Measurements from ENCODE around the gene NIP7. TPM values are rescaled to one million over a fixed set of nuclear protein-coding genes. Genes with fewer than 3 reads are reported as not detected.

NIP7 gene
- total and polyA plus RNA-seq, 2 experiments from 2014 or later, result 30.4 to 47.4 TPM

DNA sequence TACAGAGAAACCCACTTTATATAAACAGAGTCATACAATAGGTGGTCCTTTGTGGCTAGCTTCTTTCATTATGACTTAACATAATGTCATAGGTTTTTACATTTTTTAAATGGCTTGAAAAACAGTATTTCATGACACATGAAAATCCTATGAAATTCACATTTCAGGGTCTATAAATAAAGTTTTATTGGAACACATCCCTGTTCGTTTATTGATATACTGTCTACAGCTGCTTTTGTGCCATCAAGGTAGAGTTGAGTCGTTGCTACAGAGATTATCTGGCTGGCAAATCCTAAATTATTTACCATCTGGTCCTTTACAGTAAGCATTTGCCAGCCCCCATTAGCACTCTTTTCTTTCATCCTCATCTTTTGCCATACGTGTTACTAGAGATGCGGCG lies 26.1 kb upstream of the NIP7 start (continued):
- TF ChIP-seq, protein P1, sequence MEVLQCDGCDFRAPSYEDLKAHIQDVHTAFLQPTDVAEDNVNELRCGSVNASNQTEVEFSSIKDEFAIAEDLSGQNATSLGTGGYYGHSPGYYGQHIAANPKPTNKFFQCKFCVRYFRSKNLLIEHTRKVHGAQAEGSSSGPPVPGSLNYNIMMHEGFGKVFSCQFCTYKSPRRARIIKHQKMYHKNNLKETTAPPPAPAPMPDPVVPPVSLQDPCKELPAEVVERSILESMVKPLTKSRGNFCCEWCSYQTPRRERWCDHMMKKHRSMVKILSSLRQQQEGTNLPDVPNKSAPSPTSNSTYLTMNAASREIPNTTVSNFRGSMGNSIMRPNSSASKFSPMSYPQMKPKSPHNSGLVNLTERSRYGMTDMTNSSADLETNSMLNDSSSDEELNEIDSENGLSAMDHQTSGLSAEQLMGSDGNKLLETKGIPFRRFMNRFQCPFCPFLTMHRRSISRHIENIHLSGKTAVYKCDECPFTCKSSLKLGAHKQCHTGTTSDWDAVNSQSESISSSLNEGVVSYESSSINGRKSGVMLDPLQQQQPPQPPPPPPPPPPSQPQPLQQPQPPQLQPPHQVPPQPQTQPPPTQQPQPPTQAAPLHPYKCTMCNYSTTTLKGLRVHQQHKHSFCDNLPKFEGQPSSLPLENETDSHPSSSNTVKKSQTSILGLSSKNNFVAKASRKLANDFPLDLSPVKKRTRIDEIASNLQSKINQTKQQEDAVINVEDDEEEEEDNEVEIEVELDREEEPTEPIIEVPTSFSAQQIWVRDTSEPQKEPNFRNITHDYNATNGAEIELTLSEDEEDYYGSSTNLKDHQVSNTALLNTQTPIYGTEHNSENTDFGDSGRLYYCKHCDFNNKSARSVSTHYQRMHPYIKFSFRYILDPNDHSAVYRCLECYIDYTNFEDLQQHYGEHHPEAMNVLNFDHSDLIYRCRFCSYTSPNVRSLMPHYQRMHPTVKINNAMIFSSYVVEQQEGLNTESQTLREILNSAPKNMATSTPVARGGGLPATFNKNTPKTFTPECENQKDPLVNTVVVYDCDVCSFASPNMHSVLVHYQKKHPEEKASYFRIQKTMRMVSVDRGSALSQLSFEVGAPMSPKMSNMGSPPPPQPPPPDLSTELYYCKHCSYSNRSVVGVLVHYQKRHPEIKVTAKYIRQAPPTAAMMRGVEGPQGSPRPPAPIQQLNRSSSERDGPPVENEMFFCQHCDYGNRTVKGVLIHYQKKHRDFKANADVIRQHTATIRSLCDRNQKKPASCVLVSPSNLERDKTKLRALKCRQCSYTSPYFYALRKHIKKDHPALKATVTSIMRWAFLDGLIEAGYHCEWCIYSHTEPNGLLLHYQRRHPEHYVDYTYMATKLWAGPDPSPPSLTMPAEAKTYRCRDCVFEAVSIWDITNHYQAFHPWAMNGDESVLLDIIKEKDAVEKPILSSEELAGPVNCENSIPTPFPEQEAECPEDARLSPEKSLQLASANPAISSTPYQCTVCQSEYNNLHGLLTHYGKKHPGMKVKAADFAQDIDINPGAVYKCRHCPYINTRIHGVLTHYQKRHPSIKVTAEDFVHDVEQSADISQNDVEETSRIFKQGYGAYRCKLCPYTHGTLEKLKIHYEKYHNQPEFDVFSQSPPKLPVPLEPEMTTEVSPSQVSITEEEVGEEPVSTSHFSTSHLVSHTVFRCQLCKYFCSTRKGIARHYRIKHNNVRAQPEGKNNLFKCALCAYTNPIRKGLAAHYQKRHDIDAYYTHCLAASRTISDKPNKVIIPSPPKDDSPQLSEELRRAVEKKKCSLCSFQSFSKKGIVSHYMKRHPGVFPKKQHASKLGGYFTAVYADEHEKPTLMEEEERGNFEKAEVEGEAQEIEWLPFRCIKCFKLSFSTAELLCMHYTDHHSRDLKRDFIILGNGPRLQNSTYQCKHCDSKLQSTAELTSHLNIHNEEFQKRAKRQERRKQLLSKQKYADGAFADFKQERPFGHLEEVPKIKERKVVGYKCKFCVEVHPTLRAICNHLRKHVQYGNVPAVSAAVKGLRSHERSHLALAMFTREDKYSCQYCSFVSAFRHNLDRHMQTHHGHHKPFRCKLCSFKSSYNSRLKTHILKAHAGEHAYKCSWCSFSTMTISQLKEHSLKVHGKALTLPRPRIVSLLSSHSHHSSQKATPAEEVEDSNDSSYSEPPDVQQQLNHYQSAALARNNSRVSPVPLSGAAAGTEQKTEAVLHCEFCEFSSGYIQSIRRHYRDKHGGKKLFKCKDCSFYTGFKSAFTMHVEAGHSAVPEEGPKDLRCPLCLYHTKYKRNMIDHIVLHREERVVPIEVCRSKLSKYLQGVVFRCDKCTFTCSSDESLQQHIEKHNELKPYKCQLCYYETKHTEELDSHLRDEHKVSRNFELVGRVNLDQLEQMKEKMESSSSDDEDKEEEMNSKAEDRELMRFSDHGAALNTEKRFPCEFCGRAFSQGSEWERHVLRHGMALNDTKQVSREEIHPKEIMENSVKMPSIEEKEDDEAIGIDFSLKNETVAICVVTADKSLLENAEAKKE (CRISPR knock-in tag; IDR thresholded peaks at IDR 0.05), result no peak
- TF ChIP-seq EZH2phosphoT487 (IDR thresholded peaks at IDR 0.05; ENCODE audit: unreplicated experiment) (no peak), JUNB (IDR thresholded peaks at IDR 0.05; ENCODE audit: unreplicated experiment) (no peak), STAT1 (IDR thresholded peaks at IDR 0.05; ENCODE audit: unreplicated experiment) (no peak), ZNF331 (CRISPR knock-in tag; IDR thresholded peaks at IDR 0.05; ENCODE audit: low read depth) (no peak), EZH2 (IDR thresholded peaks at IDR 0.05; ENCODE audit: low read depth, unreplicated experiment) (no peak)
- TF ChIP-seq, protein P2, sequence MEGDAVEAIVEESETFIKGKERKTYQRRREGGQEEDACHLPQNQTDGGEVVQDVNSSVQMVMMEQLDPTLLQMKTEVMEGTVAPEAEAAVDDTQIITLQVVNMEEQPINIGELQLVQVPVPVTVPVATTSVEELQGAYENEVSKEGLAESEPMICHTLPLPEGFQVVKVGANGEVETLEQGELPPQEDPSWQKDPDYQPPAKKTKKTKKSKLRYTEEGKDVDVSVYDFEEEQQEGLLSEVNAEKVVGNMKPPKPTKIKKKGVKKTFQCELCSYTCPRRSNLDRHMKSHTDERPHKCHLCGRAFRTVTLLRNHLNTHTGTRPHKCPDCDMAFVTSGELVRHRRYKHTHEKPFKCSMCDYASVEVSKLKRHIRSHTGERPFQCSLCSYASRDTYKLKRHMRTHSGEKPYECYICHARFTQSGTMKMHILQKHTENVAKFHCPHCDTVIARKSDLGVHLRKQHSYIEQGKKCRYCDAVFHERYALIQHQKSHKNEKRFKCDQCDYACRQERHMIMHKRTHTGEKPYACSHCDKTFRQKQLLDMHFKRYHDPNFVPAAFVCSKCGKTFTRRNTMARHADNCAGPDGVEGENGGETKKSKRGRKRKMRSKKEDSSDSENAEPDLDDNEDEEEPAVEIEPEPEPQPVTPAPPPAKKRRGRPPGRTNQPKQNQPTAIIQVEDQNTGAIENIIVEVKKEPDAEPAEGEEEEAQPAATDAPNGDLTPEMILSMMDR (conservative IDR thresholded peaks at IDR 0.05; ENCODE audit: low read depth in 2 of 2), result no peak

DNA sequence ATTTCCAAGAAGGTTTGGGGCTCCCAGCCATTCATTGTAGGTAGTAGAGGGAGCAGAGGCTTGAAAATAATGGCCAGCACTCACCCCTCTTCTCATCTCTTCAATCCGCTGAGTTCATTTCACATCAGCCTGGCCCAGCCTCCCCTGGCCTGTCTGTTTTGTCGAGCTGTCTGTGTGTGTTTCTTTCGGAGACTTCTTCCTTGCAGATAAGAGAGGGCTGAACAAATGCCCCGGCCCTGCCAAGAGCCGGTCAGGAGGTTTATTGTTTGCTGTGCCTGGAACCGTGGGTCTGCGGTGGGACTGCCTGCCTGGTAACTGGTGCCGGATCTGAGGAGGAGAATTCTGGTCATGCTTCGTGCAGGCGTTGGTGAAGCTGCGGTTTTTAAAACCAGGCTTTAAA lies 25.0 kb upstream of the NIP7 start:
- Histone ChIP-seq H3K4me1 (ENCODE audit: insufficient read depth) (0 out of 2 replicates have a peak, but pooled peaks cover 3% of the 10 kb centered on the region), H3K36me3 (ENCODE audit: insufficient read depth) (no peaks in the 10 kb centered on the region; the same call in 1 of the 2 replicates), H3F3A (replicated peaks; ENCODE audit: low read depth) (peaks cover 6% of the 10 kb centered on the region; the same call in 1 of the 2 replicates), H3K4me2 (no peak overlapping the region), H3K9me2 (ENCODE audit: insufficient read depth) (no peaks in the 10 kb centered on the region), H3K4me3 (no peak overlapping the region), H2AFZ (no peak overlapping the region), H3K27me3 (ENCODE audit: insufficient read depth) (no peaks in the 10 kb centered on the region), H4K20me1 (replicated peaks; ENCODE audit: insufficient read depth) (peaks cover 18% of the 10 kb centered on the region), H3K27ac (ENCODE audit: low read depth) (no peak overlapping the region), H3K79me2 (replicated peaks; ENCODE audit: insufficient read depth) (peaks cover 26% of the 10 kb centered on the region)
- peaks cover 16% of the 10 kb centered on the region for H3K27me3 Mint-ChIP-seq (ENCODE audit: insufficient read depth, low read depth, poor library complexity)
- ATAC-seq, result no peak
- H3K36me3 Mint-ChIP-seq (ENCODE audit: low read depth), result peaks cover 40% of the 10 kb centered on the region
- no peak for DNase-seq (ENCODE audit: low spot score)
- peaks cover 5% of the 10 kb centered on the region for H3K4me1 Mint-ChIP-seq
- H3K9me3 Mint-ChIP-seq, result no peaks in the 10 kb centered on the region
- no peak overlapping the region for H3K4me3 Mint-ChIP-seq
- H3K27ac Mint-ChIP-seq, result no peak overlapping the region
- TF ChIP-seq STAT1 (IDR thresholded peaks at IDR 0.05; ENCODE audit: unreplicated experiment), result no peak
- no peak for TF ChIP-seq ZNF114 (CRISPR knock-in tag; IDR thresholded peaks at IDR 0.05)
- TF ChIP-seq JUNB (IDR thresholded peaks at IDR 0.05; ENCODE audit: unreplicated experiment), result no peak
- no peak for TF ChIP-seq EZH2phosphoT487 (IDR thresholded peaks at IDR 0.05; ENCODE audit: unreplicated experiment)
